H1 (cell line): Measurements from ENCODE around the gene VSIR. TPM values are rescaled to one million over a fixed set of nuclear protein-coding genes. Genes with fewer than 3 reads are reported as not detected.

Source experiments
- CTCF ChIA-PET: fragments of 300-600 bp; sonication (Branson Sonifier 250); formaldehyde crosslinking; loops from one replicate; lab custom pipeline; 2021; ENCODE audit not compliant: partially characterized antibody; lab: Charles Lee
- POLR2A ChIA-PET: fragments of 300-600 bp; sonication (Branson Sonifier 250); formaldehyde crosslinking; loops from one replicate; lab custom pipeline; 2021; ENCODE audit warnings: inconsistent platforms; ENCODE audit not compliant: partially characterized antibody; lab: Charles Lee
- DNase-seq, 2 experiments: peaks; one replicate each; pipeline versions ENCODE4 v3.0.0 to v3.0.0-alpha.2; 2010 to 2022; ENCODE audit warnings: low spot score in 2 of 2, low read depth in 1 of 2, mixed read lengths in 1 of 2
- FAIRE-seq: peaks from 2 replicates; lab custom pipeline; 2011; peaks lifted over from hg19 to GRCh38; lab: Jason Lieb, UNC
- H2AFZ ChIP-seq: 2 replicates; pipeline ENCODE4 v1.8.1; 2012; ENCODE audit warnings: low read length, inconsistent platforms
- H2AK5ac ChIP-seq: 2 replicates; pipeline ENCODE4 v1.6.1; 2013; ENCODE audit warnings: low read depth, low read length
- H2BK120ac ChIP-seq: replicated peaks from 2 replicates; pipeline ENCODE3; 2013; ENCODE audit warnings: low read depth, low read length, inconsistent platforms
- H2BK12ac ChIP-seq: 2 replicates; pipeline ENCODE4 v1.6.1; 2013; ENCODE audit warnings: low read depth, low read length
- H2BK15ac ChIP-seq: 2 replicates; pipeline ENCODE4 v1.6.1; 2013; ENCODE audit warnings: low read length
- H2BK20ac ChIP-seq: 2 replicates; pipeline ENCODE4 v1.6.1; 2013; ENCODE audit warnings: low read length
- H2BK5ac ChIP-seq: 2 replicates; pipeline ENCODE4 v1.6.1; 2013; ENCODE audit warnings: low read depth, low read length
- H3K14ac ChIP-seq: 2 replicates; pipeline ENCODE4 v1.6.1; 2013; ENCODE audit warnings: inconsistent platforms; ENCODE audit not compliant: insufficient read length
- H3K18ac ChIP-seq: 2 replicates; pipeline ENCODE4 v1.6.1; 2013; ENCODE audit warnings: low read length; ENCODE audit errors: extremely low read depth
- H3K23ac ChIP-seq: 2 replicates; pipeline ENCODE4 v1.6.1; 2013; ENCODE audit warnings: inconsistent platforms; ENCODE audit not compliant: insufficient read length
- H3K23me2 ChIP-seq: 2 replicates; pipeline ENCODE4 v1.6.1; 2013; ENCODE audit warnings: low read depth, low read length
- H3K27ac ChIP-seq: 2 replicates; pipeline ENCODE4 v1.6.1; 2011; ENCODE audit warnings: low read depth, low read length, inconsistent platforms
- H3K27me3 ChIP-seq, 4 experiments: replicated peaks in 1 of 4; 1 replicate in 1 of 4; 2 replicates in 3 of 4; pipeline versions ENCODE4 v1.6.1 to v1.8.1; 2011 to 2013; ENCODE audit warnings: low read length in 3 of 4, mild to moderate bottlenecking in 3 of 4, inconsistent platforms in 2 of 4, mixed read lengths in 2 of 4, moderate library complexity in 1 of 4; ENCODE audit not compliant: control insufficient read depth in 3 of 4, insufficient read depth in 3 of 4; ENCODE audit errors: extremely low read depth in 1 of 4
- H3K36me3 ChIP-seq, 4 experiments: 2 replicates each; pipeline versions ENCODE4 v1.6.1 to v1.8.1; 2011 to 2013; ENCODE audit warnings: mild to moderate bottlenecking in 4 of 4, low read length in 3 of 4, moderate library complexity in 2 of 4, control low read depth in 1 of 4, inconsistent platforms in 1 of 4; ENCODE audit not compliant: insufficient read depth in 4 of 4, control insufficient read depth in 2 of 4
- H3K4ac ChIP-seq: replicated peaks from 2 replicates; pipeline ENCODE3; 2013; ENCODE audit warnings: low read length, low read depth, mixed read lengths, inconsistent platforms; ENCODE audit not compliant: insufficient read length
- H3K4me1 ChIP-seq, 4 experiments: replicated peaks in 1 of 4; 1 replicate in 1 of 4; 2 replicates in 3 of 4; pipeline versions ENCODE4 v1.6.1 to v1.8.1; 2011 to 2013; ENCODE audit warnings: low read length in 3 of 4, inconsistent platforms in 2 of 4, mixed read lengths in 1 of 4; ENCODE audit not compliant: insufficient read depth in 4 of 4, control insufficient read depth in 3 of 4
- H3K4me2 ChIP-seq, 2 experiments: 2 replicates each; pipeline versions ENCODE4 v1.6.1 to v1.8.1; 2011 to 2013; ENCODE audit warnings: low read depth in 2 of 2, low read length in 2 of 2, control low read depth in 1 of 2, inconsistent platforms in 1 of 2, mild to moderate bottlenecking in 1 of 2; ENCODE audit not compliant: insufficient read depth in 1 of 2
- H3K4me3 ChIP-seq, 4 experiments: fragments of 200-600, 300-600 bp in 1 of 4; sonication (generic), shearing (Covaris generic), sonication (Bioruptor Twin) in 1 of 4; 2 replicates each; pipeline versions ENCODE4 v1.5.1 to v1.8.1; 2011 to 2016; ENCODE audit warnings: low read length in 4 of 4, low read depth in 3 of 4, control low read depth in 2 of 4, inconsistent platforms in 2 of 4, mild to moderate bottlenecking in 2 of 4, mixed read lengths in 1 of 4, moderate library complexity in 1 of 4; ENCODE audit not compliant: insufficient read depth in 2 of 4; ENCODE audit errors: extremely low read depth in 1 of 4
- H3K56ac ChIP-seq: replicated peaks from 2 replicates; pipeline ENCODE3; 2013; ENCODE audit warnings: low read depth, mild to moderate bottlenecking, mixed read lengths, low read length, inconsistent platforms; ENCODE audit not compliant: insufficient read length
- H3K79me1 ChIP-seq: 2 replicates; pipeline ENCODE4 v1.6.1; 2013; ENCODE audit warnings: low read depth, low read length, control low read depth
- H3K79me2 ChIP-seq, 2 experiments: 2 replicates each; pipeline versions ENCODE4 v1.6.1 to v1.8.1; 2012 to 2013; ENCODE audit warnings: low read length in 2 of 2, mild to moderate bottlenecking in 2 of 2, inconsistent platforms in 1 of 2; ENCODE audit not compliant: insufficient read depth in 2 of 2, control insufficient read depth in 1 of 2
- H3K9ac ChIP-seq, 4 experiments: replicated peaks in 1 of 4; 1 replicate in 1 of 4; 2 replicates in 3 of 4; pipeline versions ENCODE4 v1.6.1 to v1.8.1; 2011 to 2013; ENCODE audit warnings: low read depth in 3 of 4, low read length in 3 of 4, control low read depth in 2 of 4, mild to moderate bottlenecking in 2 of 4, moderate library complexity in 2 of 4, inconsistent platforms in 1 of 4; ENCODE audit errors: extremely low read depth in 1 of 4
- H3K9me3 ChIP-seq, 2 experiments: 2 replicates each; pipeline versions ENCODE4 v1.6.1 to v1.8.1; 2012 to 2013; ENCODE audit warnings: mild to moderate bottlenecking in 2 of 2, moderate library complexity in 2 of 2, control low read depth in 1 of 2, inconsistent platforms in 1 of 2, low read depth in 1 of 2, low read length in 1 of 2, mixed read lengths in 1 of 2; ENCODE audit not compliant: insufficient read depth in 2 of 2
- H4K20me1 ChIP-seq, 2 experiments: replicated peaks in 1 of 2; 2 replicates each; pipeline versions ENCODE3 to v1.8.1; 2011 to 2013; ENCODE audit warnings: inconsistent platforms in 2 of 2, low read length in 2 of 2, mild to moderate bottlenecking in 1 of 2; ENCODE audit not compliant: insufficient read depth in 2 of 2, control insufficient read depth in 1 of 2
- H4K5ac ChIP-seq: 2 replicates; pipeline ENCODE4 v1.6.1; 2013; ENCODE audit warnings: low read length, low read depth, mixed read lengths, inconsistent platforms; ENCODE audit not compliant: insufficient read length
- H4K8ac ChIP-seq: 2 replicates; pipeline ENCODE4 v1.8.0; 2013; ENCODE audit warnings: mild to moderate bottlenecking, moderate library complexity, low read length, inconsistent platforms; ENCODE audit not compliant: insufficient read depth; ENCODE audit errors: extremely low read depth
- H4K91ac ChIP-seq: replicated peaks from 2 replicates; pipeline ENCODE3; 2013; ENCODE audit warnings: low read length, mixed read lengths, inconsistent platforms; ENCODE audit not compliant: insufficient read length
- RBBP5 ChIP-seq: IDR thresholded peaks from 2 replicates; pipeline ENCODE4 v1.7.1; 2012; ENCODE audit warnings: low read depth, mild to moderate bottlenecking, inconsistent platforms, low read length, moderate library complexity, borderline replicate concordance
- WGBS, 2 experiments: shearing (Covaris generic) in 1 of 2; methylation state at CpG; one replicate each; pipeline versions ENCODE4 v1.1.6 to v1.1.7; 2013 to 2015; ENCODE audit warnings: low lambda C conversion rate in 2 of 2, mixed read lengths in 2 of 2, inconsistent platforms in 1 of 2, low coverage in 1 of 2, missing lambda C conversion rate in 1 of 2; ENCODE audit not compliant: insufficient replicate concordance in 2 of 2, insufficient coverage in 1 of 2, insufficient read length in 1 of 2; ENCODE audit errors: extremely low coverage in 1 of 2, missing lambda C conversion rate in 1 of 2; 5-methylcytosine and 5-hydroxymethylcytosine counted together
- microRNA-seq, 2 experiments: library from miRNA; unstranded; fragments of <30 nt; microRNA quantifications; one replicate each; pipeline versions ENCODE4 to v1.2.0, GENCODE V29; 2016 to 2020; ENCODE audit warnings: borderline microRNAs expressed in 2 of 2, borderline number of aligned reads in 2 of 2, borderline replicate concordance in 1 of 2
- polyA plus RNA-seq, 7 experiments: library from polyadenylated mRNA; depleted of rRNA in 3 of 7; stranded (reverse) in 5 of 7; unstranded in 2 of 7; fragments of >200 nt in 5 of 7; fragments of 200-250 nt in 2 of 7; gene quantifications; 1 replicate in 5 of 7; 2 replicates in 1 of 7; 4 replicates in 1 of 7; pipeline versions ENCODE4 v1.2.1 to v1.2.3, GENCODE V29; 2011 to 2013; ENCODE audit warnings: missing spikeins in 2 of 7, mixed read lengths in 2 of 7
- small RNA-seq: library from polyadenylated mRNA; stranded (forward); fragments of <200 nt; extraction: miRNeasy Mini kit (QIAGEN cat#:217004); gene quantifications from one replicate; pipeline ENCODE3, GENCODE V24; 2013; ENCODE audit not compliant: insufficient read depth
- total RNA-seq: library from RNA; stranded (reverse); fragmentation: NEBNext Ultra II Directional; extraction: Animal tissue kit (Norgen Biotek cat#: 25700); gene quantifications from 2 replicates; pipeline ENCODE4 v1.2.1, GENCODE V29; 2021

VSIR gene
- total and polyA plus RNA-seq, 2 of the 8 experiments (the other 6 are each of a cell fraction or from before 2014, with no cell fraction given): 0.33 TPM; not detected in 1

DNA sequence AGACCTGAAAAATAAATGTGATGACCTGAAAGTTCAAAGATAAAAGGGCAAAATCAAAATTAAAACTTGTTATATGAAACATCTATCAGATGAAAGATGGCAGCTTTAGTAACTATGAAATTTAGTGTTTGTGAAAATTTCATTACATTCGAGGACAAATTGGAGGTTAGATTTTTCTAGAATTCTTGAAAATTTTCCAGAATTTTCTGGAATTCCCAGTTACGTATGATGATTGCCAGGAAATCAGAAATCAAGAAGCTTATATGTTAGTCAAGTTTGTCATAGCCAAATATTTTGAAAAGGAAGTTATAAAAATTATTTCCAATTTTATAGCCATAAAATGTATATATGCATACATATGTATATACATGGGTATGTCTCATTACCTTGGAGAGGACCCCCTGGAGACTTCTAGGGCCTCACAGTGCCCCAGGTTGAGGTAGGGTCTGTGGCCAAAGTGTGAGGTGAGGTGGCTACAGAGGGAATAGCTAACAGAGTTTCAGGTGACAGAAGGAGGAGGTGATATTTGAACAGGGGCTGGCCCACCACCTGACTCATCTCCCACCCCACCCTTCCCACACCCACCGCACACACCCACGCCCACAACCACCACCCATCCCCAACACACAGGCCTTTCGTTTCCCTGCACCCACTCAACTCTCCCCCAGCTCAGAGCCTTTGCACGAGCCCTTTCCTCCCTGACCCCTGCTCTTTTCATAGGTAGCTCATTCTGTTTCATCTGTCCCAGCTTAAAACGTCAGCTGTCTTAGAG, 75.2 kb downstream of the VSIR start:
- no peak overlapping the region for H3K4me2 ChIP-seq
- H3K14ac ChIP-seq: no peak overlapping the region
- H3K4ac ChIP-seq: no peak overlapping the region
- no peak overlapping the region for H3K4me3 ChIP-seq
- no peak overlapping the region for H2AK5ac ChIP-seq
- H2BK5ac ChIP-seq: no peak overlapping the region
- no peak overlapping the region for H3K56ac ChIP-seq
- H2BK15ac ChIP-seq: no peak overlapping the region; the same call in 1 of the 2 replicates
- H3K27me3 ChIP-seq: no peaks in the 10 kb centered on the region
- H3K27ac ChIP-seq: no peak overlapping the region
- H3K9me3 ChIP-seq: no peaks in the 10 kb centered on the region
- DNase-seq (no peak), FAIRE-seq (no peak)
- no peaks in the 10 kb centered on the region for H3K79me2 ChIP-seq
- no peak overlapping the region for H4K91ac ChIP-seq
- no peaks in the 10 kb centered on the region for H3K23me2 ChIP-seq
- no peaks in the 10 kb centered on the region for H3K36me3 ChIP-seq
- CTCF ChIA-PET: interaction anchor here (0.8 to 11.1 kb wide), 40 partner anchors 8 to 390 kb away, joined by 3 to 169 read pairs (median 6); partner anchors contain the start of gene VSIR
- H3K18ac ChIP-seq: no peak overlapping the region
- no peaks in the 10 kb centered on the region for H4K20me1 ChIP-seq
- no peak overlapping the region for H2BK12ac ChIP-seq
- no peak overlapping the region for H2AFZ ChIP-seq
- H4K8ac ChIP-seq: no peak overlapping the region
- H3K9ac ChIP-seq: no peak overlapping the region
- H2BK120ac ChIP-seq: no peak overlapping the region
- POLR2A ChIA-PET: interaction anchor here (0.9 to 1.7 kb wide), 2 partner anchors 9 to 78 kb away, joined by 3 read pairs; no protein-coding TSS in a partner anchor
- TF ChIP-seq RBBP5: no peak
- H4K5ac ChIP-seq: no peak overlapping the region
- no peaks in the 10 kb centered on the region for H3K79me1 ChIP-seq
- H2BK20ac ChIP-seq: no peak overlapping the region
- WGBS, 2 experiments: 70% methylated on average over 7 of the region's 7 CpGs; no CpG with 5 or more reads in 1 of the 2 experiments
- no peak overlapping the region for H3K23ac ChIP-seq
- H3K4me1 ChIP-seq: no peaks in the 10 kb centered on the region; a peak in 2 of 7 replicates

Small RNAs within 50 kb of the gene (microRNA-seq; reads per million reads assigned to microRNA genes)
- gene MIR7152: 0 reads per million in 2 experiments

Small RNAs within 50 kb of the gene (small RNA-seq; reads per million reads assigned to genes)
- gene MIR7152: not detected

Other genes with a start within 250 kb of the VSIR start
- gene C10orf105, start 53.7 kb downstream of the VSIR start, total RNA-seq: 0.48 and 0.73 TPM in 2 replicates
- 0.71 and 1.4 TPM in 2 replicates for gene C10orf105, start 53.7 kb downstream of the VSIR start, polyA plus RNA-seq (2011; rRNA removed)
- 386 and 388 TPM in 2 replicates for gene PSAP, start 77.7 kb upstream of the VSIR start, total RNA-seq
- gene PSAP, start 77.7 kb upstream of the VSIR start, polyA plus RNA-seq (2011; rRNA removed): 504 and 700 TPM in 2 replicates
- 5.7 and 5.8 TPM in 2 replicates for gene CHST3, start 190.9 kb upstream of the VSIR start, total RNA-seq
- gene CHST3, start 190.9 kb upstream of the VSIR start, polyA plus RNA-seq (2011; rRNA removed): 2.0 and 2.4 TPM in 2 replicates